ENCODE measurements around the gene GNG8.

Gene GNG8

DNA sequence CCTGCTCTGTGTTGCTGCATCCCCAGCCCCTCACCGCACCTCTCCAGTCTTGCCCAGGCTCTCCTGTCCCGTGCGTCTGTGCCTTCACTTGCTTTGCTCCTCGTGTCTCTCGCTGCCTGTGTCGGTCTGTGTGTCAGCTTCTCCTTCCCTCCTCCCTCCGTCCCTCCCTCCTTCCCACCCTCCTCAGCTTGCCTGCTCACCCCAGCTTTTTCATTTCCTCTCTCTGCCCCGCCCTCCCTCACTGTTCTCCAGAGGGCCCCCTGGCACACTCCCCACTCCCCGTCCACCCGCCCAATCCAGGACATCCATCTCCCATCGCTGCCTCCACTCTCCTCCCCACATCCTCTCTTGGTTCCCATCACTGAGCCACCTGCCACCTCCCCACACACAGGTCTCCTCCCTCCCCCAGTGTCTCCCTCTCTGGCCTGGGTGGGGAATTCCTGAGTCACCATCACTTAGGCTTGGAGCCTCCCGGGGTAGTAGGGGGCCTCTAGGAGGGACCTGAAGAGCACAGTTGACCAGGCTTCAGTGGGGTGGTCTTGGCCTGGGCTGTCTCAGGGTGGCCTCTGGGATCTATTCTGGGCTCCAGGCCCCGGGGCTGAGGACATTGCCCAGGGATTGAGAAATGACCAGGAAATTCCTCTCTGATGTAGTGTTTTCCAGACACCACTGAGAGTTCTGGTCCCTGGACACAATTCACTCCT, 10.9 kb downstream of the GNG8 start, which contains the start of gene PTGIR:
Gene PTGIR (minus strand): TSS at position 132 of the 704 bp plus-strand sequence. CDS start 864 bp downstream, outside the sequence.
- TF ChIP-seq, protein P1, sequence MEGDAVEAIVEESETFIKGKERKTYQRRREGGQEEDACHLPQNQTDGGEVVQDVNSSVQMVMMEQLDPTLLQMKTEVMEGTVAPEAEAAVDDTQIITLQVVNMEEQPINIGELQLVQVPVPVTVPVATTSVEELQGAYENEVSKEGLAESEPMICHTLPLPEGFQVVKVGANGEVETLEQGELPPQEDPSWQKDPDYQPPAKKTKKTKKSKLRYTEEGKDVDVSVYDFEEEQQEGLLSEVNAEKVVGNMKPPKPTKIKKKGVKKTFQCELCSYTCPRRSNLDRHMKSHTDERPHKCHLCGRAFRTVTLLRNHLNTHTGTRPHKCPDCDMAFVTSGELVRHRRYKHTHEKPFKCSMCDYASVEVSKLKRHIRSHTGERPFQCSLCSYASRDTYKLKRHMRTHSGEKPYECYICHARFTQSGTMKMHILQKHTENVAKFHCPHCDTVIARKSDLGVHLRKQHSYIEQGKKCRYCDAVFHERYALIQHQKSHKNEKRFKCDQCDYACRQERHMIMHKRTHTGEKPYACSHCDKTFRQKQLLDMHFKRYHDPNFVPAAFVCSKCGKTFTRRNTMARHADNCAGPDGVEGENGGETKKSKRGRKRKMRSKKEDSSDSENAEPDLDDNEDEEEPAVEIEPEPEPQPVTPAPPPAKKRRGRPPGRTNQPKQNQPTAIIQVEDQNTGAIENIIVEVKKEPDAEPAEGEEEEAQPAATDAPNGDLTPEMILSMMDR (IDR thresholded peaks at IDR 0.05; ENCODE audit: borderline replicate concordance, insufficient read depth, low read depth, low read length), result 0 out of 2 replicates have a peak, but pooled peaks have one; percentile 1
- H3K4me3 ChIP-seq (ENCODE audit: low read depth, low read length), result peak within 1 kb of the TSS; percentile 55

DNA sequence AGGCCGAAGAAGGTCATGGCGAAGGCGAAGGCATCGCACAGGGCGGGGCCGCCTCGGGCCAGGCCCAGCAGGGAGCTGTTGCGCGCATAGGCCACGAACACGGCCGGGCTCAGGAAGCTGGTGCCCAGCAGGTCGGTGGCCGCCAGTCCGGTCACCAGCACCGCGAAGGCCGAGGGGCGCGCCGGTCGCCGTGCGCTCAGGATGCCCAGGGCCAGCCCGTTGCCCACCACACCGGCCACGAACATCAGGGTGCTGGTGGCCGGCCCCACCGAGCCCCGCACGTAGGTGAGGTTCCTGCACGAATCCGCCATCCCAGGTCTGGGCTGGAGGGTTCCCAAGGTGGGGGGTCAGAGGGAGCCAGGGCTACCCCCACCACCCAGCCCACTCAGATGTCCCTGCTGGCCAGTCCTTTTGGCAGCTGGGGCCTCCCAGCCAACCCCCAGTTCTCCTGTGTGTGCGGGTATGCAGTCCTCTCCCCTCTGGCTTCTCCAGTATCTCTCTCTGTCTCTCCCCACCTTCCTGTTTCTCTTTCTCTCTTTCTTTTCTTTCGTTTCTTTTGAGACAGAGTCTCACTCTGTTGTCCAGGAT, 12.0 kb downstream of the GNG8 start:
- TF ChIP-seq, protein P1 (IDR thresholded peaks at IDR 0.05; ENCODE audit: borderline replicate concordance, insufficient read depth, low read depth, low read length), result no peak
- peak overlapping the region; percentile 55 for H3K4me3 ChIP-seq (ENCODE audit: low read depth, low read length)

DNA sequence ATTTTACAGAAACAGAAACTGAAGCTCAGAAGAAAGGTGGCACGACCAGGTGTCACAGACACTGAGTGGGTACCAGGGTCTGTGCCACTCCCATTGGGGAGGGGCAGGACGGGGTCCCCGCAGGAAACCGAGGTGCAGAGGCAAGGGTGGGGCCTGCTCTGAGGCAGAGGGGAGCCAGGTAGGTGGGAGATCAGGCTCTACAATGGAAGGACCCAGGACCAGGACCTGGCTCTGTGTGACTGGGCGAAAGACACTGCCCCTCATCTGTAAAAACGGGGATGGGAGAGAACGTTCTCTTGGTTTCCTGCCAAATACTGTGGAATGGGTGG, 13.9 kb downstream of the GNG8 start:
- no peak overlapping the region for H3K4me3 ChIP-seq (ENCODE audit: low read depth, low read length)

DNA sequence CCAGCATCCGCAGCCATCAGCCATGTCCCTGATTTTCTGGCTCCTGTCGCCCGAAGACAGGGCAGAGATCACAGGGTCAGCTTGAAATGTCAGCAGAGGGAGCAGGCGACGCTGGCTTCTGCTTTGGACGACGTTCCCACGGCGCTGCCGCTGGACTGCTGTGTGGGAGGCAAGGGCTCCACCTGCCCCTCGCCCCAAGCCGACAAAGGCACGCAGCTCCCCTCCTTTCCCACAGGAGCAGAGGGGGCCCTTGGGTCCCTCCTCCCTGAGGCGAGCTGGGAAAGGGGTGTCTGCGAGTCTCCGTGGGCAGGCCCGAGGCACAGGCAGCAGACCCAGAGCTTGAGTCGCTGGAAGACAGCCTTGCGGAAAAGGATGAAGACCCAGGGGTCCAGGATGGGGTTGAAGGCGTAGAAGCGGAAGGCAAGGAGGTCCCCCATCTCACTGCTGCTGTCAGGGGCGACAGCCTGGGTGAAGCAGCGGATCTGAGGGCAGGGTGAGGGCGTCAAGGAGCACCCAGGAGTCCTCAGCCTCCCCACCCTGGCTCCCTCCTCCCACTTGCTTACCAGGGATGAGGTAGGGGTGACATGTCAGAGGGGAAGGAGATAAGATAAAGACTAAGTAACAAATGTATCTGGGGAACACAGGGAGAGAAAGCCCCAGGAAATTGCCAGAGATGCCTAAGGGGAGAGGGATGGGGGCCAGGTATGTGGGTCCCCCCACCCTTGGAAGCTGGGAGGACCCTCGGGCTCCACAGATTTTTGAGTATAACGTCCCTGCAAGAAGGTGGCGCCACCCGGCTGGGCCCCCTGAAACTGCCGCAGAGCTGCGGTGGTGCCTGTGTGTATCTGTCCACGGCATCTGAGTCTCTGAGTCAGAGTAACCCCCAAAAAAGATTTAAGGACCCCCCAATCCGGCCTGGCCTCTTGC, 14.5 kb downstream of the GNG8 start:
- peak overlapping the region; percentile 19 for H3K4me3 ChIP-seq (ENCODE audit: low read depth, low read length)

More for the DNA sequence above, 13.9 kb downstream of the GNG8 start:
- TF ChIP-seq, protein P1 (IDR thresholded peaks at IDR 0.05; ENCODE audit: borderline replicate concordance, insufficient read depth, low read depth, low read length), result no peak

DNA sequence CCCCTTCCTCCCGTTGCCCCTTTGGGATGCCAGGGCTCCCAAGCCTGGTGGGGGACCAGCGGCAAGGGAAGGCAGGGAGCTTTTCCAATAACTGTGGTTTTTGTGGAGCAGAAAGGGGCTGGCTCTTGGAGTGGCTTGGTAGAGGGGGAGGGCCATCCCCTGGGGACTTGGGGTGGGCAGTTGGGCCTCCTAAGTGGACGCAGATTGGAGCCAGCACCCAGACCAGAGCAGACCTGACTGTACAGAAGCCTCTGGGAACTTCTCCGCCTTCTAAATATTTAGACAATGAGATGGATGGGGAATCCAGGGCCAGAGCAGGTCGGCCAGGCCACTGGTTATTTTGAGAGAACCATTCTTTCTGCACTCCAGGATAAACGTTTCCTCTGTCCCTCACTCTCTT, 15.3 kb downstream of the GNG8 start:
- no peak overlapping the region for H3K4me3 ChIP-seq (ENCODE audit: low read depth, low read length)
- TF ChIP-seq, protein P1 (IDR thresholded peaks at IDR 0.05; ENCODE audit: borderline replicate concordance, insufficient read depth, low read depth, low read length), result no peak

More for the DNA sequence above, 14.5 kb downstream of the GNG8 start:
- TF ChIP-seq, protein P1 (IDR thresholded peaks at IDR 0.05; ENCODE audit: borderline replicate concordance, insufficient read depth, low read depth, low read length), result no peak

DNA sequence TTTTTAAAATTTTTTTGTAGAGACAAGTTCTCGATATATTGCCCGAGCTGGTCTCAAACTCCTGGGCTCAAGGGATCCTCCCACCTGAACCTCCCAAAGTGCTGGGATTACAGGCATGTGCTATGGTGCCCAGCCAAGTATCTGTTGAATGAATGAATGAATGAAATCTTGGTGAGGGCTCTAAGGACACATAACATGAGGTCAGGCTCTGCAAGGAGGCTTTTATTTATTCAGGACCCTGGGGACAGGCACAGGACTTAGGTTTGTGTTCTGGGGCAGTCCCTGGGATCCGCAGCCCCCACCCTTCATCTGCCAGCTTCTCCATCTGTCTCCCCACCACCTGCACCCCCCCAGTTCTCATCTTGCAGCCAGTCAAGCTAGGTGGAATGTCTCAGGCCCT, 15.7 kb downstream of the GNG8 start:
- TF ChIP-seq, protein P1 (IDR thresholded peaks at IDR 0.05; ENCODE audit: borderline replicate concordance, insufficient read depth, low read depth, low read length), result no peak
- no peak overlapping the region for H3K4me3 ChIP-seq (ENCODE audit: low read depth, low read length)
